ENCODE results near the gene SPATS2L.

SPATS2L gene

DNA sequence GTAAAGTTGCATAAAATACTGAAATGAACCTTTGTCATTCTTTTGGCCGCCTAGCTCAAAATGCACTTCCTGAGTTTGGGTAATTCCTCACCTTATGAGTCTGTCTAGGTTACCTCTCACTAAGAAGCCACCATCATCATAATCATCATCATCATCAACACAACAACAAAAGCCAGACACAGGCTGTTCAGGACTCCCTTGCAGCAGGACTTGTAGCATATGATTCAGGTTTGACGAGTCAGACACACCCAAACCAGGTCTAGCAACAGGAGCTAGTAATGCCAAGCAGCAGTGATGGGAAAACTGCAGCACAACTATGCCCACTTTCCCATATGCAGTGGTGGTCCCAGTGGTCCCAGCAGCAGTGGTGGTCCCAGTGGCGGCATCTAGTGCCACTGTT, 216.7 kb downstream of the SPATS2L start:
- TF ChIP-seq, protein P1, sequence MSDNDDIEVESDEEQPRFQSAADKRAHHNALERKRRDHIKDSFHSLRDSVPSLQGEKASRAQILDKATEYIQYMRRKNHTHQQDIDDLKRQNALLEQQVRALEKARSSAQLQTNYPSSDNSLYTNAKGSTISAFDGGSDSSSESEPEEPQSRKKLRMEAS (IDR thresholded peaks at IDR 0.05) = no peak
- TF ChIP-seq EP300 (IDR thresholded peaks at IDR 0.05; ENCODE audit: borderline replicate concordance) = no peak

DNA sequence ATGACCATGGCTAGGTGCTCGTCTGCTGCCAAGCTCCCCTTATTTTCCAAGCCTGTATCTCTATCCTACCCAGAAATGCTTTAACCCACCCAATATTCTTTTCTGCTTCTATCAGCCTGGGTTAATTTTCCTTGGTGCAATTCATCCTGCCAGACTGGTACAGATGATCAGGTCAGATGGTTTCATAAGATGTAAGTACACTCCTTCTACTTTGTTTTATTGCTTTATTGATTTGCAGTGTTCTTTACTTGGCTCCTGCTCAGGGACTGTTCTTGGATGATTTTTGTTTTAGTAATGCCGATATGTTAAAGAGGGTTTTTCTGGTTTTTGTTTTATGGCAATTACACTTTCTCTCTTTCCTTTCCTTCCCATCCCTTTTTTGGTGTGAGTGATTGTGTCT, 217.1 kb downstream of the SPATS2L start:
- TF ChIP-seq USF1 (IDR thresholded peaks at IDR 0.05) = no peak
- TF ChIP-seq, protein P1 (IDR thresholded peaks at IDR 0.05) = no peak
- TF ChIP-seq EGR1 (IDR thresholded peaks at IDR 0.05) = no peak
- no peak for TF ChIP-seq TEAD4 (IDR thresholded peaks at IDR 0.05)
- no peak for TF ChIP-seq CREB1 (IDR thresholded peaks at IDR 0.05; ENCODE audit: low read depth)
- no peak for TF ChIP-seq NFIC (IDR thresholded peaks at IDR 0.05)
- TF ChIP-seq, protein P2, sequence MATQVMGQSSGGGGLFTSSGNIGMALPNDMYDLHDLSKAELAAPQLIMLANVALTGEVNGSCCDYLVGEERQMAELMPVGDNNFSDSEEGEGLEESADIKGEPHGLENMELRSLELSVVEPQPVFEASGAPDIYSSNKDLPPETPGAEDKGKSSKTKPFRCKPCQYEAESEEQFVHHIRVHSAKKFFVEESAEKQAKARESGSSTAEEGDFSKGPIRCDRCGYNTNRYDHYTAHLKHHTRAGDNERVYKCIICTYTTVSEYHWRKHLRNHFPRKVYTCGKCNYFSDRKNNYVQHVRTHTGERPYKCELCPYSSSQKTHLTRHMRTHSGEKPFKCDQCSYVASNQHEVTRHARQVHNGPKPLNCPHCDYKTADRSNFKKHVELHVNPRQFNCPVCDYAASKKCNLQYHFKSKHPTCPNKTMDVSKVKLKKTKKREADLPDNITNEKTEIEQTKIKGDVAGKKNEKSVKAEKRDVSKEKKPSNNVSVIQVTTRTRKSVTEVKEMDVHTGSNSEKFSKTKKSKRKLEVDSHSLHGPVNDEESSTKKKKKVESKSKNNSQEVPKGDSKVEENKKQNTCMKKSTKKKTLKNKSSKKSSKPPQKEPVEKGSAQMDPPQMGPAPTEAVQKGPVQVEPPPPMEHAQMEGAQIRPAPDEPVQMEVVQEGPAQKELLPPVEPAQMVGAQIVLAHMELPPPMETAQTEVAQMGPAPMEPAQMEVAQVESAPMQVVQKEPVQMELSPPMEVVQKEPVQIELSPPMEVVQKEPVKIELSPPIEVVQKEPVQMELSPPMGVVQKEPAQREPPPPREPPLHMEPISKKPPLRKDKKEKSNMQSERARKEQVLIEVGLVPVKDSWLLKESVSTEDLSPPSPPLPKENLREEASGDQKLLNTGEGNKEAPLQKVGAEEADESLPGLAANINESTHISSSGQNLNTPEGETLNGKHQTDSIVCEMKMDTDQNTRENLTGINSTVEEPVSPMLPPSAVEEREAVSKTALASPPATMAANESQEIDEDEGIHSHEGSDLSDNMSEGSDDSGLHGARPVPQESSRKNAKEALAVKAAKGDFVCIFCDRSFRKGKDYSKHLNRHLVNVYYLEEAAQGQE (IDR thresholded peaks at IDR 0.05; ENCODE audit: low read depth) = no peak

GRCh38 chr2:200525066-200525465, 218.6 kb downstream of the SPATS2L start:
- TF ChIP-seq NFIC (IDR thresholded peaks at IDR 0.05) (no peak), CEBPB (IDR thresholded peaks at IDR 0.05) (no peak), TEAD4 (IDR thresholded peaks at IDR 0.05) (no peak), RAD21 (IDR thresholded peaks at IDR 0.05; ENCODE audit: low read depth) (no peak), FOXM1 (IDR thresholded peaks at IDR 0.05; ENCODE audit: borderline replicate concordance, low read depth) (no peak), EGR1 (IDR thresholded peaks at IDR 0.05) (no peak)

DNA sequence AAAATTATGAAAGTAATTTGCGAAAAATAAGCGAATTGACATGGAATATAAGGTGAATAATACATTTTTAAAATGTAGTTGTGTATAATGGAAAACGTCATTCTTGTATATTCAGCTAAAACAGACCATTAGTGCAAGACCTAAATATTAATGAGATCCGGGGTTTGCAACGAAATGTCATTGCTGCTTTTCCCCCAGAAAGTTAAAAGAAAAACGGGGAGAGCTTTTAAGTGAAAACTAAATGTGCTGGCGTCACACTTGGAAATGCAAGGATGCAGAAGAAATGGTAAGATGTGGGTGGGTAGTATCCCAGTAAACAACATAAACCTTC, 219.0 kb downstream of the SPATS2L start:
- TF ChIP-seq EGR1 (IDR thresholded peaks at IDR 0.05) (no peak), CEBPB (IDR thresholded peaks at IDR 0.05) (no peak), TCF12 (IDR thresholded peaks at IDR 0.05; ENCODE audit: low read depth) (no peak), USF1 (IDR thresholded peaks at IDR 0.05) (no peak)

- TF ChIP-seq EP300 (IDR thresholded peaks at IDR 0.05; ENCODE audit: borderline replicate concordance) = no peak
- no peak for TF ChIP-seq RAD21 (IDR thresholded peaks at IDR 0.05; ENCODE audit: low read depth)
- no peak for TF ChIP-seq USF1 (IDR thresholded peaks at IDR 0.05)
- TF ChIP-seq TAF1 (IDR thresholded peaks at IDR 0.05; ENCODE audit: low read depth) = peak; percentile 56
- TF ChIP-seq, protein P2 (IDR thresholded peaks at IDR 0.05; ENCODE audit: low read depth) = 0 out of 2 replicates have a peak, but pooled peaks have one; percentile 14
- no peak for TF ChIP-seq ZBTB7A (IDR thresholded peaks at IDR 0.05; ENCODE audit: low read depth)
- TF ChIP-seq TCF12 (IDR thresholded peaks at IDR 0.05; ENCODE audit: low read depth) = peak; percentile 53
- no peak for TF ChIP-seq CREB1 (IDR thresholded peaks at IDR 0.05; ENCODE audit: low read depth)
- TF ChIP-seq TEAD4 (IDR thresholded peaks at IDR 0.05) = peak; percentile 47
- no peak for TF ChIP-seq YY1 (IDR thresholded peaks at IDR 0.05; ENCODE audit: low read depth)
- TF ChIP-seq EGR1 (IDR thresholded peaks at IDR 0.05) = peak; percentile 69
- TF ChIP-seq, protein P1 (IDR thresholded peaks at IDR 0.05) = peak; percentile 83
- 0 out of 2 replicates have a peak, but pooled peaks have one; percentile 15 for TF ChIP-seq NFIC (IDR thresholded peaks at IDR 0.05)
- TF ChIP-seq FOXM1 (IDR thresholded peaks at IDR 0.05; ENCODE audit: borderline replicate concordance, low read depth) = peak; percentile 86
- TF ChIP-seq CEBPB (IDR thresholded peaks at IDR 0.05) = peak; percentile 51
Observed at GRCh38 chr2:200525882-200526651, 219.6 kb downstream of the SPATS2L start, which contains the start of gene SGO2. TSS of gene SGO2 (plus strand) at chr2:200526207. CDS start at chr2:200532976, 6,769 bp downstream.

- no peak for TF ChIP-seq RAD21 (IDR thresholded peaks at IDR 0.05; ENCODE audit: low read depth)
Observed at GRCh38 chr2:200528228-200528627, 221.7 kb downstream of the SPATS2L start.

Measured in Ishikawa (cell line).